ENCODE measurements around the gene GASK1A. TPM values are rescaled to one million over a fixed set of nuclear protein-coding genes. Genes with fewer than 3 reads are reported as not detected.

GASK1A gene
- total and polyA plus RNA-seq, 10 of the 15 experiments (the other 5 are each of a cell fraction or from before 2014, with no cell fraction given): 0.18 TPM; not detected in 9

DNA sequence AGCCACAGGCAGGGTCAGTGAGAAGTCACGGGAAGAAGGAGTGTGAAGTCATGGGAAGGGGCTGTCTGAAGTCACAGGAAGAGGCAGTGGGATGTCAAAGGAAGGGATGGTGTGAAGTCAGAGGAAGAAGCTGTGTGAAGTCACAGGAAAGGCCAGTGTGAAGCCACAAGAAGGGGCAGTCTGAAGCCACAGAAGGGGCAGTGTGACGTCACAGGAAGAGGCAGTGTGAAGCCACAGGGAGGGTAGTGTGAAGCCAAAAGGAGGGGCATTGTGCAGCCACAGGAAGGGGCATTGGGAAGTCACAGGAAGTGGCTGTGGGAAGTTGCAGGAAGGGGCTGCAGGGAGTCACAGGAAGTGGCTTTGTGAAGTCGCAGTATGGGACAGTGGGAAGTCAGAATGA lies 35.1 kb downstream of the GASK1A start (continued):
- TF ChIP-seq ZBTB33 (IDR thresholded peaks at IDR 0.05): no peak

DNA sequence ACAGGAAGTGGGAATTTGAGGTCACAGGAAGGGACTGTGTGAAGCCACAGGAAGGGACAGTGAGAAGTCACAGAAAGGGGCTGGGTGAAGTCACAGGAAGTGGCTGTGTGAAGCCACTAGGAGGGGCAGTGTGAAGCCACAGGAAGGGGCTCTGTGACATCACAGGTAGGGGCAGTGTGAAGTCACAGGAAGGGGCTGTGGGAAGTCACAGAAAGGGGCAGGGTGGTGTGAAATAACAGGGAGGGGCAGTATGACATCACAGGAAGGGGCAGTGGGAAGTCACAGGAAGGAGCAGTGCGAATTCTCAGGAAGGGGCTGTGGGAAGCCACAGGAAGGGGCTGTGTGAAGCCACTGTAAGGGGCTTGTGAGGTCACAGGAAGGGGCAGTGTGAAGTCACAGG lies 35.8 kb downstream of the GASK1A start:
- no peak for DNase-seq (ENCODE audit: low read depth, low spot score)
- Histone ChIP-seq H3K27ac (ENCODE audit: control insufficient read depth, insufficient read depth) (no peak overlapping the region), H3K4me1 (ENCODE audit: control insufficient read depth, insufficient read depth, low read length) (no peaks in the 10 kb centered on the region), H3K27me3 (replicated peaks in 1 of 2; ENCODE audit: control insufficient read depth in 2 of 2, insufficient read depth in 2 of 2, low read length in 1 of 2) (no peaks in the 10 kb centered on the region), H3K79me2 (ENCODE audit: control insufficient read depth, insufficient read depth, low read length) (no peaks in the 10 kb centered on the region), H2AFZ (ENCODE audit: control insufficient read depth, low read depth, low read length) (no peak overlapping the region), H3K4me2 (ENCODE audit: control insufficient read depth, insufficient read depth) (no peak overlapping the region), H3K36me3 (ENCODE audit: control insufficient read depth in 2 of 2, insufficient read depth in 2 of 2, low read length in 1 of 2) (no peaks in the 10 kb centered on the region), H3K4me3 (no peak overlapping the region), H3K9ac (ENCODE audit: control insufficient read depth, insufficient read depth, low read length) (no peak overlapping the region), H3K9me3 (replicated peaks; ENCODE audit: control insufficient read depth, insufficient read depth, low read length) (peaks cover 18% of the 10 kb centered on the region; the same call in 2 of the 3 replicates), H4K20me1 (ENCODE audit: control insufficient read depth, insufficient read depth) (no peaks in the 10 kb centered on the region)
- RAD21 ChIA-PET (ENCODE audit: unreplicated experiment): no interaction called here
- WGBS (ENCODE audit: insufficient coverage, insufficient replicate concordance, low lambda C conversion rate, missing lambda C conversion rate): 25% methylated on average over 1 of the region's 1 CpG
- no peak for ATAC-seq
- TF ChIP-seq NBN (IDR thresholded peaks at IDR 0.05) (no peak), CBX3 (IDR thresholded peaks at IDR 0.05; ENCODE audit: borderline replicate concordance, low read depth) (no peak), KAT2A (conservative IDR thresholded peaks at IDR 0.05; ENCODE audit: control insufficient read depth, low read depth, low read length) (no peak), SUPT20H (IDR thresholded peaks at IDR 0.05; ENCODE audit: borderline replicate concordance, control insufficient read depth, low read depth, low read length) (no peak), ZNF592 (IDR thresholded peaks at IDR 0.05) (no peak), NFYA (IDR thresholded peaks at IDR 0.05; ENCODE audit: borderline replicate concordance, low read depth, low read length) (no peak), PAX8 (IDR thresholded peaks at IDR 0.05) (no peak), SMC3 (IDR thresholded peaks at IDR 0.05; ENCODE audit: borderline replicate concordance, low read length) (no peak)
- TF ChIP-seq, protein P1, sequence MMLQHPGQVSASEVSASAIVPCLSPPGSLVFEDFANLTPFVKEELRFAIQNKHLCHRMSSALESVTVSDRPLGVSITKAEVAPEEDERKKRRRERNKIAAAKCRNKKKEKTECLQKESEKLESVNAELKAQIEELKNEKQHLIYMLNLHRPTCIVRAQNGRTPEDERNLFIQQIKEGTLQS (IDR thresholded peaks at IDR 0.05; ENCODE audit: borderline replicate concordance, extremely low read depth, low read depth, low read length): no peak
- no TSS peak for BruUV-seq (replicated peaks)
- POLR2A ChIA-PET: no interaction called here
- no peak for FAIRE-seq
- SMC1A ChIA-PET (ENCODE audit: uncharacterized antibody, unreplicated experiment): no interaction called here
- CTCF ChIA-PET: interaction anchor here (0.7 kb wide), 1 partner anchor 1038 kb away, joined by 3 read pairs; no protein-coding TSS in a partner anchor
- intact Hi-C loops (cut with micrococcal nuclease; ENCODE audit: unreplicated experiment): no loop called here
- in situ Hi-C loops (cut with MboI): no loop called here

Data from GM12878 (cell line).